MCF 10A (cell line): Measurements from ENCODE around the gene IFNL4. TPM values are rescaled to one million over a fixed set of nuclear protein-coding genes. Genes with fewer than 3 reads are reported as not detected.

Experiments used
- BruUV-seq: library from RNA; stranded (reverse); fragments of 400-500 nt; replicated peaks from 2 replicates; lab custom pipeline; 2021; lab: Mats Ljungman, UMichigan
- CTCF ChIA-PET: fragments of 300-600 bp; sonication (Branson Sonifier 250); formaldehyde crosslinking; extraction: SDS; loops from one replicate; lab custom pipeline; 2021; ENCODE audit warnings: antibody characterized with exemption, inconsistent platforms; lab: Yijun Ruan, JAX
- POLR2A ChIA-PET: fragments of 300-600, 350-650 bp; sonication (Branson Sonifier 250); formaldehyde crosslinking; extraction: SDS; loops from one replicate; lab custom pipeline; 2020; ENCODE audit warnings: antibody characterized with exemption, inconsistent platforms; lab: Yijun Ruan, JAX
- DNase-seq: peaks from one replicate; pipeline ENCODE4 v3.0.0-alpha.2; 2018; ENCODE audit not compliant: unreplicated experiment
- H3K27ac Mint-ChIP-seq: one replicate; pipeline ENCODE4 v1.8.0; 2022; ENCODE audit warnings: mild to moderate bottlenecking, low read depth, mixed read lengths; ENCODE audit not compliant: unreplicated experiment
- H3K27me3 Mint-ChIP-seq: one replicate; pipeline ENCODE4 v1.8.0; 2022; ENCODE audit warnings: mixed read lengths; ENCODE audit not compliant: insufficient read depth, unreplicated experiment
- H3K36me3 Mint-ChIP-seq: one replicate; pipeline ENCODE4 v1.8.0; 2022; ENCODE audit warnings: mild to moderate bottlenecking, moderate library complexity, mixed read lengths; ENCODE audit not compliant: insufficient read depth, unreplicated experiment
- H3K4me1 Mint-ChIP-seq: one replicate; pipeline ENCODE4 v1.8.0; 2022; ENCODE audit warnings: mixed read lengths; ENCODE audit not compliant: insufficient read depth, unreplicated experiment
- H3K4me3 Mint-ChIP-seq: one replicate; pipeline ENCODE4 v1.8.0; 2022; ENCODE audit warnings: mild to moderate bottlenecking, moderate library complexity, mixed read lengths; ENCODE audit not compliant: unreplicated experiment
- H3K9me3 Mint-ChIP-seq: one replicate; pipeline ENCODE4 v1.8.0; 2022; ENCODE audit warnings: mixed read lengths; ENCODE audit not compliant: unreplicated experiment
- intact Hi-C: fragments of 100-400 bp; cut with micrococcal nuclease; formaldehyde crosslinking; loops from 2 replicates; pipeline ENCODE4 v1.14.1; 2022
- total RNA-seq: library from RNA; stranded (reverse); gene quantifications from 2 replicates; pipeline ENCODE4 v1.2.3, GENCODE V29; 2022
- TF ChIP-seq, protein P1 (sequence below): fragments of 200-600 bp; IDR thresholded peaks from one replicate; pipeline ENCODE4 v1.8.0; 2022; ENCODE audit warnings: antibody characterized with exemption, mild to moderate bottlenecking; ENCODE audit not compliant: unreplicated experiment

Gene IFNL4
- total RNA-seq, 1 experiment from 2014 or later: not detected

DNA sequence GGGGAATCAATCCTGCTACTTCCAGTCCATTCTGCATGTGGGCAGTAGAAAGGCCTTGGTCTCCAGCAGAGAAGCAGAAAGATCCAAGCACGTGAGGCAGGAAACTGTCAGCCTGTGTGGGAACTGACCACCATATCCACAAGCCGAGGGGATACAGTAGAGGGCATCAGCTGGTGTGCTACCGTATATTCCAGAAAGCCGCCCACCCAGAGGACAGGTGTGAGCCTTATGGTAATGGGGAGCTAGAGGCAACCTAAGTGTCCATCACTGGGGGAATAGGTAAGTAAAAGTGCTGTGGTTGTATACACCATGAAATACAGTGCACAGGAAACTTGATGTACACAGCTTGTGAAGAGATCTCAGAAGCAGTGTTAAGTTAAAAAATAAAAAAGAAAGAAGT, 44.7 kb upstream of the IFNL4 start:
- DNase-seq: no peak
- Mint-ChIP-seq H3K4me1 (no peaks in the 10 kb centered on the region), H3K36me3 (no peaks in the 10 kb centered on the region), H3K27ac (no peak overlapping the region), H3K9me3 (no peaks in the 10 kb centered on the region), H3K27me3 (peaks cover 73% of the 10 kb centered on the region), H3K4me3 (no peak overlapping the region)
- intact Hi-C loops: no loop called here
- ChIA-PET POLR2A (no interaction called here), CTCF (interaction anchor here (0.6 to 0.8 kb wide), 3 partner anchors 102 to 607 kb away, joined by 3 to 5 read pairs (median 3); no protein-coding TSS in a partner anchor)
- TF ChIP-seq, protein P1, sequence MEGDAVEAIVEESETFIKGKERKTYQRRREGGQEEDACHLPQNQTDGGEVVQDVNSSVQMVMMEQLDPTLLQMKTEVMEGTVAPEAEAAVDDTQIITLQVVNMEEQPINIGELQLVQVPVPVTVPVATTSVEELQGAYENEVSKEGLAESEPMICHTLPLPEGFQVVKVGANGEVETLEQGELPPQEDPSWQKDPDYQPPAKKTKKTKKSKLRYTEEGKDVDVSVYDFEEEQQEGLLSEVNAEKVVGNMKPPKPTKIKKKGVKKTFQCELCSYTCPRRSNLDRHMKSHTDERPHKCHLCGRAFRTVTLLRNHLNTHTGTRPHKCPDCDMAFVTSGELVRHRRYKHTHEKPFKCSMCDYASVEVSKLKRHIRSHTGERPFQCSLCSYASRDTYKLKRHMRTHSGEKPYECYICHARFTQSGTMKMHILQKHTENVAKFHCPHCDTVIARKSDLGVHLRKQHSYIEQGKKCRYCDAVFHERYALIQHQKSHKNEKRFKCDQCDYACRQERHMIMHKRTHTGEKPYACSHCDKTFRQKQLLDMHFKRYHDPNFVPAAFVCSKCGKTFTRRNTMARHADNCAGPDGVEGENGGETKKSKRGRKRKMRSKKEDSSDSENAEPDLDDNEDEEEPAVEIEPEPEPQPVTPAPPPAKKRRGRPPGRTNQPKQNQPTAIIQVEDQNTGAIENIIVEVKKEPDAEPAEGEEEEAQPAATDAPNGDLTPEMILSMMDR: no peak
- BruUV-seq: no TSS peak

DNA sequence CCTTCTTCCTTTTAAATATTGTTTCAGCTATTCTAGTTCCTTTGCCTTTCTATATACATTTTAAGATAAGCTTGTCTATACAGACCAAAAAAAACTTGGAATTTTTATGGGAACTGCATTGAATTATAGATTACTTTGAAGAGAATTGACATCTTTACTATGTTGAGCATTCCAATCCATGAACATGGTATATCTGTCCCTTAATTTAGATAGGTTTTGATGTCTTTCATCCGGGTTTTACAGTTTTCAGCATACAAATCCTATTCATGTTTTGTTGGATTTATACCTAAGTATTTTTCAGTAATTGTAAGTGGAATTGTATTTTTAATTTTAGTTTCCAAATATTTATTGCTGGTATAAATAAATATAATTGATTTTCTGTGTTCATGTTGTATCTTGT, 35.4 kb upstream of the IFNL4 start:
- ChIA-PET CTCF (no interaction called here), POLR2A (no interaction called here)
- no peak for DNase-seq
- Mint-ChIP-seq H3K4me3 (no peak overlapping the region), H3K27ac (no peak overlapping the region), H3K27me3 (peaks cover 67% of the 10 kb centered on the region), H3K4me1 (no peaks in the 10 kb centered on the region), H3K9me3 (no peaks in the 10 kb centered on the region), H3K36me3 (no peaks in the 10 kb centered on the region)
- TF ChIP-seq, protein P1: no peak
- no TSS peak for BruUV-seq
- intact Hi-C loops: no loop called here

DNA sequence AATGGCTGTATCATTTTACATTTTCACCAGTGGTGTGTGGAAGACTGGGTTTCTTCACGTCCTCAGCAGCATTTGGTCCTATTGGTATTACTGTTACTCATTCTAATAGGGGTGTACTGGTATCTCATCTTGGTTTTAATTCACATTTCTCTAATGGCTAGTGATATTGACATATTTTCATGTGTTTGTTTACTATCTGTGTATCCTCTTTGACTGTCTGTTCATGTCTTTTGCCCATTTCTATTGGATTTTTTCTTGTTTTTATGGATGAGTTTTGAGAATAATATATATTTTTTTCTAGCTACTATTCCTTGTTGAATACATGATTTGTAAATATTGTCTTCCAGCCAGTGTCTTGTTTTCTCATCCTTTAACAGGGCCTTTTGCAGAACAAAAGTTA, 33.4 kb upstream of the IFNL4 start:
- no TSS peak for BruUV-seq
- POLR2A ChIA-PET: no interaction called here
- TF ChIP-seq, protein P1: no peak
- H3K27me3 Mint-ChIP-seq: peaks cover 59% of the 10 kb centered on the region
- intact Hi-C loops: no loop called here
- CTCF ChIA-PET: no interaction called here
- H3K9me3 Mint-ChIP-seq: no peaks in the 10 kb centered on the region
- H3K4me1 Mint-ChIP-seq: peaks cover 6% of the 10 kb centered on the region
- H3K27ac Mint-ChIP-seq: no peak overlapping the region
- no peak overlapping the region for H3K4me3 Mint-ChIP-seq
- no peak for DNase-seq
- H3K36me3 Mint-ChIP-seq: no peaks in the 10 kb centered on the region

DNA sequence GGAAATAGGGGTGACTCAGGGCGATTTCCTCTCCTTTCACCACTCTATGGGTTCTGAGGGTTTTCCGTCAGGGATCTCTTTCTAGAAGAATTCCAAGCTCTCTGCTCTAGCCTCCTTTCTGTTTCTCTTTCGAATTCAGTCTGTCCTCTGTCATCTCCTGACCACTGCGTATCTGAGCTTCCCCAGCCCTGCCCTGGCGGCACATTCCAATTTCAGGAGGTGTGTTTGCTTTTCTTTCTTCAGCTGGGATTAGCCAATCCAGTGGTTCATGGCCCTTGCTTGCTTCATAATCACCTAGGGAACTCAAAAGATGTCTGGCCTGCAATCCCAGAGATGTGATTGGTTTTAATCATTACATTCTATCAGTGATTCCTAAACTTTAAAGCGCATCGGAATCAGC, 28.9 kb upstream of the IFNL4 start:
- Mint-ChIP-seq H3K27ac (no peak overlapping the region), H3K9me3 (no peaks in the 10 kb centered on the region), H3K4me1 (peaks cover 6% of the 10 kb centered on the region), H3K36me3 (no peaks in the 10 kb centered on the region), H3K4me3 (no peak overlapping the region), H3K27me3 (peaks cover 48% of the 10 kb centered on the region)
- intact Hi-C loops: no loop called here
- DNase-seq: peak; percentile 27
- TF ChIP-seq, protein P1: no peak
- POLR2A ChIA-PET: no interaction called here
- BruUV-seq: no TSS peak
- CTCF ChIA-PET: interaction anchor here (0.6 kb wide), 1 partner anchor 239 kb away, joined by 3 read pairs; no protein-coding TSS in a partner anchor
